ENCODE results near the gene CENPK.
A peak's percentile ranks its signal among the peaks of the same experiment; 100 is the strongest.
"Not testable (repeated sequence)": the region's sequence is repeated elsewhere in the genome, so short reads cannot be mapped to it uniquely, and the experiment has no call there.

CENPK gene

DNA sequence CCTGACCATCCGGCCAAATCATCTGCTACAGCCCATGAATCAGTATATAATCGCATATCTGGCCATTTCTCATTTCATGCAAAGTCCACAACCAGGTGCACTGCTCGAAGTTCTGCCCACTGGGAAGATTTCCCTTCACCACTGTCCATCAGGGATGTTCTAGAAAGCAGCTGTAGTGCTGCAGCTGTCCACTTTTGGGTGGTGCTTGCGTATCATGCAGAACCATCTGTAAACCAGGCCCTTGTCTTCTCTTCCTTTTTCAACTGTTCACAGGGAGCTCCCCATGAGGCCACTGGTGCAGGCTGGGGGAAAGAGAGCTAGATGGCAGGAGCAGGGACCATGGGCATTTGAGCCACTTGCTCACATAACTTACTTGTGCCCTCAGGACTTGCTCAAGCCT lies 73.8 kb downstream of the CENPK start:
- no peak for DNase-seq

DNA sequence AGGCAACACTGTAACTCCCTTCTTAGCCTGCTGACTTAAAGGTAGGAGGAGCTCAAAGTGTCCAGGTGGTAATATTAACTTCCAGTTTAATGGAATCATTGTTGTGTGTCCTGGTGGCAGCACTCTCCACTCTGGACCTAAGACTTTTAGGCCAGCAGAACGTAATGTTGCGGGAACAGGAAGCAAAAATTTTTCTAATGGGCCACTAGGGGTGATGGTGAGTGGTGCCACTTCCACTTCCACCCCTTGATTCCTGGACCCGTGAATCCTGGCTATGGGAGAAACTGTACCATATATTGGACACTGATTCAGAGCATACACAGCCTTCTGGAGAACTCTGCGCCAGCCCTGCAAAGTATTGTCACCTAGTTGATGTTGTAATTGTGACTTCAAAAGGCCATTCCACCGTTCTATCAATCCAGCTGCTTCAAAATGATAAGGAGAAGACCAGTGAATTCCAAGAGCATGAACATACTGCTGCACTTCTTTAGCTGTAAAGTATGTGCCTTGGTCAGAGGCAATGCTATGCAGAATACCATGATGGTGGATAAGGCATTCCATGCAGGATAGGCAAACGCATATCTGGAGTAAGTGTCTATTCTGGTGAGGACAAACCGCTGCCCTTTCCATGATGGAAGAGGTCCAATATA lies 74.8 kb downstream of the CENPK start:
- DNase-seq: not testable (repeated sequence)

DNA sequence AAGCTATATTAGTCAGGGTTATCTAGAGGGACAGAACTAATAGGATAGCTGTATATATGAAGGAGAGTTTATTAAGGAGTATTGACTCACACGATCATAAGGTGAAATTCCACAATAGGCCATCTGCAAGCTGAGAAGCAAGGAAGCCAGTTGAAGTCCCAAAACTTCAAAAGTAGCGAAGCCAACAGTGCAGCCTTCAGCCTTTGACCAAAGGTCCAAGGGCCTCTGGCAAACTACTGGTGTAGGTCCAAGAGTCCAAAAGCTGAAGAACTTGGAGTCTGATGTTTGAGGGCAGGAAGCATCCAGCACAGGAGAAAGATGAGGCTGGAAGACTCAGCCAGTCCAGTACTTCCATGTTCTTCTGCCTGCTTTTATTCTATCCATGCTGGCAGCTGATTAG lies 76.2 kb downstream of the CENPK start:
- not testable (repeated sequence) for DNase-seq

DNA sequence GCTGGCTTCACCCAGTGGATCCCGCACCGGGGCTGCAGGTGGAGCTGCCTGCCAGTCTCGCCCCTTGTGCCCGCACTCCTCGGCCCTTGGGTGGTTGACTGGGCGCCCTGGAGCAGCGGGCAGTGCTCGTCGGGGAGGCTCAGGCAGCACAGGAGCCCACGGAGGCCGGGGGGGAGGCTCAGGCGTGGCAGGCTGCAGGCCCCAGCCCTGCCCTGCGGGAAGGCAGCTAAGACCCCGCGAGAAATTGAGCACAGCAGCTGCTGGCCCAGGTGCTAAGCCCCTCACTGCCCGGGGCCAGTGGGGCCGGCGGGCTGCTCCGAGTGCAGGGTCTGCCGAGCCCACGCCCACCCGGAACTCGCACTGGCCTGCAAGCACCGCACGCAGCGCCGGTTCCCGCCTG lies 77.6 kb downstream of the CENPK start:
- DNase-seq: peak; percentile 7

DNA sequence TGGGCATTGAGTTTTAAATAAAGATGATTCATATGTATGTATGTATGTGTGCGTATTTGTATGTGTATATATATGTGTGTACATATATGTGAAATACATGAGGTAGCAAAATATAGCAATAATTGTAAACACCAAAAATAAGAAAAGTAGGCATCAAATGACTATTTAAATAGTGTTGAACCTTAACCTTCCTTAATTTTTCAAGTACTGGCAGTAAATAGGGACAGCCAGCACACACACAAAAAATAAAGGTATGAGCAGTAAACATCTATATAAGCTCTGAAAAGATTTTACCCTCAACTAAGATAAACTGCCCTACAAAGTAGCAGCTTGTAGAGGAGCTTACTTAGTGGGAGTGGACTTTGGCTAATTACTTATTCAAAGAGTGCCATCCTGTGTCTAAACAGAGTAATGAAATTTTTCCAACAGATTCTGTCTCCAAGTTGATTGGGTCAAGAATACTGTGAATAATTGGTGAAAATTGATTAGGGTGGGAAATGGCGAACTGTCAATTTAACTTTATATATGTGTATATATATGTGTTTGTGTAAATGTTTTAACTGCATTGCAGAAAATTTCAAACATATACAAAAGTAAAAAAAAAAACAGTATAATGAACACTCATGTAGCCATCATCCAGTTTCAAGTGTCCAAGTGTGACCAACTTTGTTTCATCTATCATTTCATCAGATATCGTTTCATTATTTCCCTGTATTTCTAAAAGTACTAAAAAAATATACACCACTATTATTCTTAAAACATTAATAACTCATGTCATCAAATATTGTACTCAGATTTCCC lies 79.2 kb downstream of the CENPK start:
- no peak for DNase-seq

DNA sequence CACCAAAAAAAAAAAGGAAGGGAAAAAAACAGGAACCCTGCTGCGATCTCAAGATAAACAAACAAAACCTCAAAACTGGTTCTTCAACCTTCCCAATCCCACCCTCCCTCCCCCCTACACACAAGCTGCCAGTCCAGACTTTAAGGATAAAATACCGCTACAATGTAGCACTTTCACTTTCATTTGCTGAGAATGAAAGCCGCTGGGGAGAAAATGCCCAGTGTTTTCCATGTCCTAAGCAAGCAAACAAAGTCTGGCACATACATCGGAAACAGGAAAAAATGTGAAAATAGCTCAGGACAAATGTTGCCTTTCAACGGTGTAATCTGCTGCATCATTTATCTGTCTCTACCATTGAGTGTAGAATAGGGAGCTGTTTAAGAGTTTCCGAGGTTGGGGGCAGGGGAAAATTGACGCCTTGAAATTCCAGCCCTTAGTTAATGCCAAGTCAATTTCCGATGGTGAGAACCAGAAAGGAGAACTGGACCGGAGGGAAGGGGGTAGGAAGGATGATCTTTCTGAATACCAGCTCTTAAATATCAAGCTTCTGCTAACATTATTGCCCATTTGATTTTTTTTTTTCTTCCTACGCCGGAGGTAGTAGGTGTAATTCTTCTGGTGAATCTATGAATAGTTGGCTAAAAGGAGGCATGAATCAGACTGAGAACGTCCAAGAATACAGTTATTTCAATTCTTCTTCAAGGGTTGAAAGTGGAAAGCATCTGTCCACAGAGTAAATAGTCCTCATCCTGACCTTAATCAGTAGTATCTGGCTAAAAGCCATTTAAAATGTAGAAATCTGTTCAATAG lies 80.0 kb downstream of the CENPK start:
- DNase-seq: no peak

DNA sequence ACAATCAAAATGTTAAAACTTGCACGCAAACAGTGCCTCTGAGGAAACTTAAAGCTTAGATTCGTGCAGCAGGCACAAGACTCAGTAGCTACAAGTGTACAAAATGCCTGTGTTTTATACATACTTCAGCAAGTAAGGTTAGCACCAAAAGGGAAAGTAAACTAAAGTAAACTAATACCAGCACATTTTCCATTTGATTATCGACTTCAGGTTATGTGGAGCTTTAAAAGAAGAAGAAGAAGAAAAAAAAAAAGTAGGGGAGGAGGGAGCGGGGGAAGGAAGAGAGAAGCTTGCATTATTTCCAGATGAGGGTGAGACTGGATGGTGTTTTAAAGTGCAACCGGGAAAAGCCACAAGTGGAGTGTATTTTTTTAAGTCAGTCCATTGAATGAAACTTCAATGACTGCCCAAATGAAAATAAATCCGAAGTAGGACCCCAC lies 80.7 kb downstream of the CENPK start:
- no peak for DNase-seq

DNA sequence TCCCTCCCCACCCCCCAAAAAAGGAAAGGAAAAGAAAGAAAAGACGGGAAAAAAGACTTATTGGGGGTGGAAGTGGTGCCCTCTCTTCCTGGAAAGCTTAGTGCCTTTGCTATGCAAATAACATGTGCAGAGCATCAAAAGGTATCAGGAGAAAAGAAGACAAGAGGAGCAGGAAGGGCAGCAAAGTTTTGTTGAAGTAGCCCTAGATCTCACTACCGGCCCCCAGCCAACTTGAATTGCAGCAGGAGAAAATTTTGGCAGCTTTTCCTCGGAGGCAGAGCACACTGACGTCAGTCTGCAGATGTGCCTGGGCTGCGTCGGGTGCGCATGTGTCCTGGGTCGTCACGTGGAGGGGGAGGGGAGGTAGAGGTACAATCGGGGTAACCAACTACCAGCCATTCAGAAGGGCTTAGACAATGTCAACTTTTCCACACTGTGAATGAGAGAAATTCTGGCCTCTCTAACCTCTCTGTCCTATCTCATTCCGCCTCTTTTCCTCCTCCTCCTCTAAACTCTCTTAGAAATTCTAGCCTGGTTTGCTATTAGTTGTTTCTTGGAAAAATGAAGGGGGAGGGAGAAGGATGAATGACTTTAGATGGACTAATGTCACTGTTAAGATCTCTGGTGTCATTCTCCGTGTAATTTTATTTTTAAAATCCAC lies 81.2 kb downstream of the CENPK start, which contains the start of gene ADAMTS6:
Gene ADAMTS6, minus strand, starts transcription at position 286 of the 661 bp plus-strand sequence. CDS start 8,247 bp downstream, outside the sequence.
- peak; percentile 44 for DNase-seq

DNA sequence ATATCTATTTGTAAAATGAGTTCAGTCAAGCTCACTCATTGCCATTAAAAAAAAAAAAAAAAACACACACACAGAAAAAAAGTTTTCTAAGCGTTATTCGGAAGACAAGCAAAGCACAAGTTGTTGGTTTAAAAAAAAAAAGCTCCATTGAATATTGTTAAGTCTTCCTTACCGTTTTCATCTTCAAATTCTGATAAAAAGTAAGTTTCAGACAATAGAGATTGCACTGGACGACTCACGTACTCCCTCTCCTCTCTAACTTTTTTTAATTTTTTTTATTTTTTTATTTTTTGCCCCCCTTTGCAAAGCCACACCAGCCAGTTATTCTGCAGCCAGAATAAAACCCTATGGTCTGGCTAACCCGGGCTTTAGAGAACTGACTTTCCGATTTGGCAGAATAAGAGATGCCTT lies 81.8 kb downstream of the CENPK start:
- DNase-seq: no peak

DNA sequence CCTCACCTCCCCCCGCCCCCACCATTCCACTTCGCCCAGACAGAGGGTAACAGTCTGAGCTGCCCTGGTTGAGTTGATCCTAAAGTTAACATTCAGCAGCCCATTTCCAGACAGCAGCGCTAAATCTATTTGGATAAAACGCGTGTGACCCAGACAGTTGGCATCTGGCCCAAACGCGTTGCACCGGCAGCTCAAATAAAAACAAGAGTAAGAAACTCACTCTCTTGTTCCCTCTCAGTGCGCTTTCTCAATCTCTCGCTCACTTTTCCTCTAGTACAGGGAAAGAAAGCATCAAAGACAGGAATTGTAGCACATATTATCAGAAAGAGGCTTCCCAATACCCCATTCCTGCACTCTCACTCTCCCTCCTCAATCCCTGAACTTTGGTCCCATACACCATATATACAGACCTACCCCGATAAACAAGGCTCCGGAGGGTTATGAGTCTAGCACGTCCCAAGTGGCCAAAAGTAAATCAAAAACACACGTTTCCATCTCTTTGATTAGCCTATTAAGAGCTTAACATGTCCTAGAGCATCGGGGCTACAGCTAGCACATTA lies 82.6 kb downstream of the CENPK start:
- no peak for DNase-seq

DNA sequence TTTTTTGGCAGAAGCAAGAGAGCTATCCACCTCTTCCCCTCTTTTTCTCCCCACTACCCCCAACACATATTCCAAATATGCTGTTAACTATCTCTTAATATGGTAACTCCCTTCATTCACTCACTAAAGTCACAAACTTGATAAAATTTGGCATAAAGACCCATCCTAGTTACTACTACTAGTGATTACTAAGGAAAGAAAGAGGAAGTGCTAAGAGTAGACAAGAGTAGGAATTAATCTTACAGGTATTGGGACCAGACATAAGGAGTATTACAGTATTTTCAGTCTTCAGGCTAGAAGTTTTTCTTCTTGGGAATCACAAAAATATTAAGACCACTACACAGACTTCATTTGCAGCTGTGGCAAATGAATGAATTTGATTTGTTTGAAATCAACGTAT lies 83.4 kb downstream of the CENPK start:
- no peak for DNase-seq

DNA sequence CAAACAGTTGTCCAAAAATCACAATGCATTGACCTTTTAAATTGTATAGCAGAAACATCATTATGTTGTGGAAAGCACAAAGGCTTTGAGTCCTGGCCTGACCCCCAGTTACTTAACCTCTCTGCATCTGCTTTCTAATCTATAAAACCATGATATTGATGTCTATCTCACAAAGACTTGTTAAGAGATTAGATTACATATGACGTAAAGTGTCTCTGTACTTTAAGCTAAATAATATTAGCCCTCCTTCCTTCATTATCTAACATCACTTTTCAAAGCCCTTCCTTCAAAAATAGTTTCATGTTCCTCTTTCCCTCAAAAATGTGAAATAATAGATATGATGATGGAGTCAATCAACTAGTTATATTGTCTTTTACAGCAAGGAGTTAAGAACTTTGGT lies 84.6 kb downstream of the CENPK start:
- DNase-seq: no peak

DNA sequence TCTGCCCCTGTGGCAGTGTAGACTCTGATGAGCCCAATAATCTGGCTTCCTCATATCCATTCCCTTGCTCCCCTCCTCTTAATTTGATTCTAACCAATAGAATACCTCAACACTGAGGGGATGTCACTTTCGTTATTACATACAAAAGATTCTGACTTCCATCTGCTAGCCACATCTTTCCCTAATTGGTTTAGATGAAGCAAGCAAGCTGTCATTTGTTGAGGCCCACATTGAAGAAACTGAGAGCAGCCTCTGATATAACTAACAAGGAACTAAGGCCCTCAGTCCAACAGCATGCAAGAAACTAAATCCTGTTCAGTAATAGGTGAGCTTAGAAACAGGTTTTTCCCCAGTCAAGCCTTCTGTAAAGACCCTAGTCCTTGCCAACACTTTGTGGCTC lies 87.1 kb downstream of the CENPK start:
- DNase-seq: no peak

DNA sequence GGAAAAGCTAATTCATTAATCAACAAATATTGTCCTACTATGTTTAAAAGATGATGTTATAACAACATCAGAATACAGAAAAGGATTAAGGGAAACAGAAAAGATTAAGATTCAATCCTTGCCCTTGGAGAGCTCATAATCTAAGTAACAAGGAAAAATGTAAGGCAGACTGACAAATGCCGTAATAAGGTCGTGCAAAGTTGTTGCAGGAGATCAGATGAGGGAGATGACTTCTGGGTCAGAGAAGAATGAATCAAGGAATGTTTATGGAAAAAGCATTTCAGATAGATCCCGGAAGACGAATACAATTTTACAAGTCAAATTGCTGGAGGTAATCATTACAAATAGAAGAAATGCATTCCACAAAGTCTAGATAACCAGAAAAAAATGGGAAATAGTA lies 87.6 kb downstream of the CENPK start:
- DNase-seq: no peak

DNA sequence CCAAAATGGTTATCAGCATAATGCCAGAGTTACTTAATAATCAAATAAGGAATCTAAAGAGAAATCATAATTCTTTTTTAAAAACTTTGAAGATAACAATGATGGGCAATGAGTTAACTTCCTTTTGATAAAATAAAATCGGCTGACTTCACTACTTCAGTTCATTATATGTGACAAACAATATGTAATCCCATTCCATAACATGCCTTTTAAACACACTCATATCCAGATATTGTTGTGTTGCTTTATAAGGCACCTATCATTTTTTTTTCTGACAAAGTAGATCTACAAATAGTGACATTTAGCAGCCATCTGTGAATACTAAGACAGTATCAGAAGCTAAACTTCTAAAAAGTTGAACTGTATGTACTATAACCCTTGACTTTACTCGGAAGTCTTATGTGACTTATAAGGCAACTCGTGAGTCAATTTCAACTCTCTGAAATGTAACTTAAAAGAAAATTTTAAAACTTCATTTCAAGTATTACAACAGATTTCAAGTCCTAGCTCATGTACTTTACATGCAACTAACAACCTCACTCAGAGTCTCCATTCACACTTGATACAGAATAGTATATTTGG lies 88.7 kb downstream of the CENPK start:
- DNase-seq: no peak

DNA sequence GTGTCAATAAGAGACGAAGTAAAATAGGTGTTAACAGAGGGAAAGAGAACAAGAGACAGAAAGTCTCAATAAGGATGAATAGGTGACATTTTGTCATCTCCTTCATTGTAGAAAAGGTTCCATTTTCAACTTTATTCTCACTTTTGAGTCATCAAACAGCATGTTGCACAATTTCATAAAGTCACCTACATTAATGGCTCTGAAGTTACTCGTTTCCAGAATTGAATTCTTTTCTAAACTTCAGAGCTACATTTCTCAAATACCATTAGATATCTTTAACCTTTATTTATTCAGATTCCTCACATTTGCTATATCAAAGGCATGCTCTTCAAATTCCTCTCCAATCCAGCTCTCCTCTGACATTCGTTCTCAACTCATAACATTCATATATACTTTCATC lies 94.3 kb downstream of the CENPK start:
- no peak for DNase-seq

Data from activated gamma-delta T cell (primary cell).